ENCODE data around the gene SPACA6. TPM values are rescaled to one million over a fixed set of nuclear protein-coding genes. Genes with fewer than 3 reads are reported as not detected.

SPACA6 gene
- total RNA-seq, 1 donor, result 5.3 TPM

- TF ChIP-seq CTCF (IDR thresholded peaks at IDR 0.05; ENCODE audit: insufficient read depth, low read length), result peak; percentile 15
- DNase-seq (ENCODE audit: low read depth), result peak; percentile 96
- peak overlapping the region; percentile 97 for H3K4me3 ChIP-seq (ENCODE audit: low read depth, low read length)
These were observed 4.2 kb upstream of the SPACA6 start for GRCh38 chr19:51688671-51689571.

- peak; percentile 31 for DNase-seq (ENCODE audit: low read depth)
- TF ChIP-seq CTCF (IDR thresholded peaks at IDR 0.05; ENCODE audit: insufficient read depth, low read length), result no peak
- peak overlapping the region; percentile 97 for H3K4me3 ChIP-seq (ENCODE audit: low read depth, low read length)
These were observed 3.2 kb upstream of the SPACA6 start for GRCh38 chr19:51689751-51690453.

GRCh38 chr19:51690454-51691073, 2.6 kb upstream of the SPACA6 start:
- H3K4me3 ChIP-seq (ENCODE audit: low read depth, low read length), result peak overlapping the region; percentile 97
- TF ChIP-seq CTCF (IDR thresholded peaks at IDR 0.05; ENCODE audit: insufficient read depth, low read length), result no peak
- peak; percentile 72 for DNase-seq (ENCODE audit: low read depth)

- TF ChIP-seq CTCF (IDR thresholded peaks at IDR 0.05; ENCODE audit: insufficient read depth, low read length), result no peak
- DNase-seq (ENCODE audit: low read depth), result peak; percentile 70
- peak overlapping the region; percentile 97 for H3K4me3 ChIP-seq (ENCODE audit: low read depth, low read length)
These were observed 2.0 kb upstream of the SPACA6 start for GRCh38 chr19:51691074-51691583.

GRCh38 chr19:51691584-51692428, 1.3 kb upstream of the SPACA6 start:
- H3K4me3 ChIP-seq (ENCODE audit: low read depth, low read length), result peak overlapping the region; percentile 97
- no peak for TF ChIP-seq CTCF (IDR thresholded peaks at IDR 0.05; ENCODE audit: insufficient read depth, low read length)
- DNase-seq (ENCODE audit: low read depth), result no peak

GRCh38 chr19:51692468-51692867, 662 bp upstream of the SPACA6 start:
- no peak for TF ChIP-seq CTCF (IDR thresholded peaks at IDR 0.05; ENCODE audit: insufficient read depth, low read length)
- peak overlapping the region; percentile 97 for H3K4me3 ChIP-seq (ENCODE audit: low read depth, low read length)
- no peak for DNase-seq (ENCODE audit: low read depth)

Data from fibroblast of the aortic adventitia (primary cell).